Measurements from ENCODE around the gene NDFIP1. TPM values are rescaled to one million over a fixed set of nuclear protein-coding genes. Genes with fewer than 3 reads are reported as not detected.

Gene NDFIP1
- total RNA-seq, 1 experiment from 2014 or later: 26.6 TPM

DNA sequence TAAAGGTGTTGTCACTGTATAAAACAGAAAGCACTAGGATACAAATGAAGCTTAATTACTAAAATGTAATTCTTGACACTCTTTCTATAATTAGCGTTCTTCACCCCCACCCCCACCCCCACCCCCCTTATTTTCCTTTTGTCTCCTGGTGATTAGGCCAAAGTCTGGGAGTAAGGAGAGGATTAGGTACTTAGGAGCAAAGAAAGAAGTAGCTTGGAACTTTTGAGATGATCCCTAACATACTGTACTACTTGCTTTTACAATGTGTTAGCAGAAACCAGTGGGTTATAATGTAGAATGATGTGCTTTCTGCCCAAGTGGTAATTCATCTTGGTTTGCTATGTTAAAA, 43.8 kb downstream of the NDFIP1 start:
- peaks cover 0 to 2% of the 10 kb centered on the region in 2 experiments; a peak in 2 of 5 replicates for H3K9me3 Mint-ChIP-seq
- no peak overlapping the region for H3K27ac ChIP-seq (ENCODE audit: insufficient read length, low read depth, low read length)
- H2AK5ac ChIP-seq (ENCODE audit: insufficient read length, low read length): no peak overlapping the region

More for the DNA sequence above, 43.8 kb downstream of the NDFIP1 start:
- H3K4me1 ChIP-seq (ENCODE audit: insufficient read depth, low read length): peaks cover 2% of the 10 kb centered on the region; the same call in 1 of the 2 replicates
- peaks cover 12 to 21% (median 13%) of the 10 kb centered on the region in 3 experiments for H3K36me3 Mint-ChIP-seq (ENCODE audit: insufficient read depth in 1 of 3, low read depth in 3 of 3)
- H3K14ac ChIP-seq (ENCODE audit: insufficient read depth, low read length): no peak overlapping the region
- no peak overlapping the region for H2BK20ac ChIP-seq (ENCODE audit: low read depth, low read length, poor library complexity, severe bottlenecking)
- no peak for DNase-seq
- H3K9ac ChIP-seq (ENCODE audit: extremely low read depth, insufficient read length, low read length): no peak overlapping the region
- no peak overlapping the region for H3K4me2 ChIP-seq (ENCODE audit: insufficient read depth, insufficient read length, low read length)
- H4K20me1 ChIP-seq (ENCODE audit: control insufficient read depth, insufficient read depth, insufficient read length): no peaks in the 10 kb centered on the region
- H4K91ac ChIP-seq (ENCODE audit: insufficient read length, low read depth, low read length): no peak overlapping the region
- H3K9me3 ChIP-seq (ENCODE audit: control insufficient read depth, low read depth, low read length): no peaks in the 10 kb centered on the region
- H3K27me3 ChIP-seq (ENCODE audit: insufficient read depth, low read length): no peaks in the 10 kb centered on the region
- peaks cover 33 to 36% of the 10 kb centered on the region in 2 experiments for H3K4me1 Mint-ChIP-seq
- H2AFZ ChIP-seq (ENCODE audit: low read length): no peak overlapping the region
- WGBS (ENCODE audit: extremely low coverage, insufficient read length, low lambda C conversion rate): no CpG with 5 or more reads among the region's 1 CpG
- no peaks in the 10 kb centered on the region for H3K79me2 ChIP-seq (ENCODE audit: insufficient read depth, low read length)
- no peak overlapping the region for H2BK120ac ChIP-seq (ENCODE audit: low read depth, low read length, poor library complexity, severe bottlenecking)
- no peaks in the 10 kb centered on the region for H3K79me1 ChIP-seq (ENCODE audit: insufficient read depth, low read depth, low read length, poor library complexity, severe bottlenecking)
- no peak overlapping the region for H2BK12ac ChIP-seq (ENCODE audit: insufficient read length, low read depth, low read length)
- TF ChIP-seq, protein P1, sequence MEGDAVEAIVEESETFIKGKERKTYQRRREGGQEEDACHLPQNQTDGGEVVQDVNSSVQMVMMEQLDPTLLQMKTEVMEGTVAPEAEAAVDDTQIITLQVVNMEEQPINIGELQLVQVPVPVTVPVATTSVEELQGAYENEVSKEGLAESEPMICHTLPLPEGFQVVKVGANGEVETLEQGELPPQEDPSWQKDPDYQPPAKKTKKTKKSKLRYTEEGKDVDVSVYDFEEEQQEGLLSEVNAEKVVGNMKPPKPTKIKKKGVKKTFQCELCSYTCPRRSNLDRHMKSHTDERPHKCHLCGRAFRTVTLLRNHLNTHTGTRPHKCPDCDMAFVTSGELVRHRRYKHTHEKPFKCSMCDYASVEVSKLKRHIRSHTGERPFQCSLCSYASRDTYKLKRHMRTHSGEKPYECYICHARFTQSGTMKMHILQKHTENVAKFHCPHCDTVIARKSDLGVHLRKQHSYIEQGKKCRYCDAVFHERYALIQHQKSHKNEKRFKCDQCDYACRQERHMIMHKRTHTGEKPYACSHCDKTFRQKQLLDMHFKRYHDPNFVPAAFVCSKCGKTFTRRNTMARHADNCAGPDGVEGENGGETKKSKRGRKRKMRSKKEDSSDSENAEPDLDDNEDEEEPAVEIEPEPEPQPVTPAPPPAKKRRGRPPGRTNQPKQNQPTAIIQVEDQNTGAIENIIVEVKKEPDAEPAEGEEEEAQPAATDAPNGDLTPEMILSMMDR (conservative IDR thresholded peaks at IDR 0.05): no peak
- H2BK15ac ChIP-seq (ENCODE audit: low read depth, low read length): no peak overlapping the region
- no peak overlapping the region for H3T11ph ChIP-seq (ENCODE audit: low read length)
- H3K27ac Mint-ChIP-seq: no peak overlapping the region; a peak in 1 of 7 replicates
- no peak overlapping the region for H2BK5ac ChIP-seq (ENCODE audit: insufficient read length, low read length)
- H3K18ac ChIP-seq (ENCODE audit: insufficient read length, low read depth, low read length): no peak overlapping the region
- no peaks in the 10 kb centered on the region for H3K23me2 ChIP-seq (ENCODE audit: insufficient read length, low read depth, low read length, poor library complexity, severe bottlenecking)
- H3K56ac ChIP-seq (ENCODE audit: insufficient read length, low read depth, low read length): no peak overlapping the region
- no peak overlapping the region for H3K23ac ChIP-seq (ENCODE audit: insufficient read length, low read depth, low read length)
- no peak overlapping the region for H4K8ac ChIP-seq (replicated peaks; ENCODE audit: insufficient read length, low read depth, low read length)
- H3K27me3 Mint-ChIP-seq (ENCODE audit: low read depth): no peaks in the 10 kb centered on the region
- no peak overlapping the region for H3K4ac ChIP-seq (ENCODE audit: low read depth, low read length)
- no peak overlapping the region; a peak in 1 of 5 replicates for H3K4me3 Mint-ChIP-seq
- no peak overlapping the region for H4K5ac ChIP-seq (ENCODE audit: insufficient read length, low read depth, low read length)

Measured in H9 (cell line).